Body of pancreas (tissue), 4 donors: Measurements from ENCODE around the gene ME3.

Source experiments
- POLR2A ChIP-seq, 3 donors: fragments of 450-650 bp; IDR thresholded peaks; one replicate each; pipeline ENCODE4 v1.6.1; 2016; ENCODE audit warnings: antibody characterized with exemption in 3 of 3, mild to moderate bottlenecking in 2 of 3
- TF ChIP-seq, protein P1 (sequence below), 7 experiments: fragments of 450-650 bp in 4 of 7; fragments of 200-600 bp in 3 of 7; sonication (generic) in 3 of 7; IDR thresholded peaks; one replicate each; pipeline ENCODE4 v1.5.1; 2016 to 2019; ENCODE audit warnings: antibody characterized with exemption in 7 of 7

- TF ChIP-seq, protein P1, sequence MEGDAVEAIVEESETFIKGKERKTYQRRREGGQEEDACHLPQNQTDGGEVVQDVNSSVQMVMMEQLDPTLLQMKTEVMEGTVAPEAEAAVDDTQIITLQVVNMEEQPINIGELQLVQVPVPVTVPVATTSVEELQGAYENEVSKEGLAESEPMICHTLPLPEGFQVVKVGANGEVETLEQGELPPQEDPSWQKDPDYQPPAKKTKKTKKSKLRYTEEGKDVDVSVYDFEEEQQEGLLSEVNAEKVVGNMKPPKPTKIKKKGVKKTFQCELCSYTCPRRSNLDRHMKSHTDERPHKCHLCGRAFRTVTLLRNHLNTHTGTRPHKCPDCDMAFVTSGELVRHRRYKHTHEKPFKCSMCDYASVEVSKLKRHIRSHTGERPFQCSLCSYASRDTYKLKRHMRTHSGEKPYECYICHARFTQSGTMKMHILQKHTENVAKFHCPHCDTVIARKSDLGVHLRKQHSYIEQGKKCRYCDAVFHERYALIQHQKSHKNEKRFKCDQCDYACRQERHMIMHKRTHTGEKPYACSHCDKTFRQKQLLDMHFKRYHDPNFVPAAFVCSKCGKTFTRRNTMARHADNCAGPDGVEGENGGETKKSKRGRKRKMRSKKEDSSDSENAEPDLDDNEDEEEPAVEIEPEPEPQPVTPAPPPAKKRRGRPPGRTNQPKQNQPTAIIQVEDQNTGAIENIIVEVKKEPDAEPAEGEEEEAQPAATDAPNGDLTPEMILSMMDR (IDR thresholded peaks at IDR 0.05) = no peak
- TF ChIP-seq POLR2A (IDR thresholded peaks at IDR 0.05) = no peak
Measured at GRCh38 chr11:86595451-86595850, 77.0 kb downstream of the ME3 start.
